PFSK-1 (cell line): ENCODE measurements around the gene ST3GAL5.

Experiments
- FOXP2 ChIP-seq: optimal IDR thresholded peaks from 2 replicates; pipeline ENCODE3; 2011; ENCODE audit warnings: borderline replicate concordance, control low read depth, inconsistent platforms; ENCODE audit not compliant: insufficient read depth; ENCODE audit errors: extremely low read length, extremely low read depth
- POLR2AphosphoS5 ChIP-seq: IDR thresholded peaks from 2 replicates; pipeline ENCODE4 v1.6.1; 2012; ENCODE audit warnings: low read depth, mild to moderate bottlenecking, control low read depth, low read length, moderate library complexity
- SIN3A ChIP-seq: IDR thresholded peaks from 2 replicates; pipeline ENCODE4 v1.6.1; 2012; ENCODE audit warnings: mild to moderate bottlenecking, low read length, moderate library complexity, borderline replicate concordance; ENCODE audit not compliant: insufficient read depth
- TAF1 ChIP-seq: IDR thresholded peaks from 2 replicates; pipeline ENCODE4 v1.6.1; 2012; ENCODE audit warnings: low read length, control low read depth, borderline replicate concordance; ENCODE audit not compliant: insufficient read depth
- TF ChIP-seq, protein P1 (sequence below), 2 experiments: IDR thresholded peaks; 2 replicates each; pipeline versions ENCODE4 v1.6.1 to v1.8.0; 2011 to 2012; ENCODE audit warnings: low read depth in 2 of 2, low read length in 2 of 2, control low read depth in 1 of 2, inconsistent platforms in 1 of 2, mild to moderate bottlenecking in 1 of 2, moderate library complexity in 1 of 2; ENCODE audit not compliant: insufficient read depth in 1 of 2

ST3GAL5 gene

DNA sequence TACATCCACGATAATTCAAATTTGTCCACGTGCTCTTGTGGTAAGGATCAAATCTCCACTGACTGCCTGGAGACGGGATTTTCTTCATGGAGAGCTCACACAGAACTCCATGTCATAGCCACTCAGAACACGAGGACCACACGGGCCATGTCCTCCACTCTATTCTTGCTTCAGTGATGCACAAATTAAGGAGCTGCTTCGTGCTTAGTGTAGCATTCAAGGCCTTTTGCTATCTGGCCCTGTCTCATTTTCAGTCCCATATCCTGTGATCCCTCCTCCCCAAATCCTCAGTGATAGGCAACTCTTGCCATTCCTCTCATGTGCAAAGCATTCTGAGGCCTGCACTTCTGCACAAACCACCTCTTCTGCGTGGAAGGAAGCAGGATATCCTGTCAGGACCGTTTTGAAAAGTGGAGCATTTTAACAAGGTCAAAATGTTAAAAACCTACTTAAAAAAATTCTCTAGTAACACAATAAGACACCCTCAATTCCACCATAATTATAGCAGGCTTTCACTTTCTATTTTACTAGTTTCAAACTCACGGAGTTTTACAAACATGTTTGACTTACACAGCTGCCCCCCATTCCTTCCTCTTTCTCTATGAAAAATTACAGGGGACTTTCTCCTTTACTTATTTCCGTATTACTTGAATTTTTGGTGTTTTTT lies 35.2 kb downstream of the ST3GAL5 start:
- TF ChIP-seq POLR2AphosphoS5 (no peak), SIN3A (no peak), FOXP2 (no peak), TAF1 (no peak)
- TF ChIP-seq, protein P1, sequence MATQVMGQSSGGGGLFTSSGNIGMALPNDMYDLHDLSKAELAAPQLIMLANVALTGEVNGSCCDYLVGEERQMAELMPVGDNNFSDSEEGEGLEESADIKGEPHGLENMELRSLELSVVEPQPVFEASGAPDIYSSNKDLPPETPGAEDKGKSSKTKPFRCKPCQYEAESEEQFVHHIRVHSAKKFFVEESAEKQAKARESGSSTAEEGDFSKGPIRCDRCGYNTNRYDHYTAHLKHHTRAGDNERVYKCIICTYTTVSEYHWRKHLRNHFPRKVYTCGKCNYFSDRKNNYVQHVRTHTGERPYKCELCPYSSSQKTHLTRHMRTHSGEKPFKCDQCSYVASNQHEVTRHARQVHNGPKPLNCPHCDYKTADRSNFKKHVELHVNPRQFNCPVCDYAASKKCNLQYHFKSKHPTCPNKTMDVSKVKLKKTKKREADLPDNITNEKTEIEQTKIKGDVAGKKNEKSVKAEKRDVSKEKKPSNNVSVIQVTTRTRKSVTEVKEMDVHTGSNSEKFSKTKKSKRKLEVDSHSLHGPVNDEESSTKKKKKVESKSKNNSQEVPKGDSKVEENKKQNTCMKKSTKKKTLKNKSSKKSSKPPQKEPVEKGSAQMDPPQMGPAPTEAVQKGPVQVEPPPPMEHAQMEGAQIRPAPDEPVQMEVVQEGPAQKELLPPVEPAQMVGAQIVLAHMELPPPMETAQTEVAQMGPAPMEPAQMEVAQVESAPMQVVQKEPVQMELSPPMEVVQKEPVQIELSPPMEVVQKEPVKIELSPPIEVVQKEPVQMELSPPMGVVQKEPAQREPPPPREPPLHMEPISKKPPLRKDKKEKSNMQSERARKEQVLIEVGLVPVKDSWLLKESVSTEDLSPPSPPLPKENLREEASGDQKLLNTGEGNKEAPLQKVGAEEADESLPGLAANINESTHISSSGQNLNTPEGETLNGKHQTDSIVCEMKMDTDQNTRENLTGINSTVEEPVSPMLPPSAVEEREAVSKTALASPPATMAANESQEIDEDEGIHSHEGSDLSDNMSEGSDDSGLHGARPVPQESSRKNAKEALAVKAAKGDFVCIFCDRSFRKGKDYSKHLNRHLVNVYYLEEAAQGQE (IDR thresholded peaks at IDR 0.05; ENCODE audit: insufficient read depth in 1 of 2, low read depth in 2 of 2, low read length in 2 of 2): no peak

DNA sequence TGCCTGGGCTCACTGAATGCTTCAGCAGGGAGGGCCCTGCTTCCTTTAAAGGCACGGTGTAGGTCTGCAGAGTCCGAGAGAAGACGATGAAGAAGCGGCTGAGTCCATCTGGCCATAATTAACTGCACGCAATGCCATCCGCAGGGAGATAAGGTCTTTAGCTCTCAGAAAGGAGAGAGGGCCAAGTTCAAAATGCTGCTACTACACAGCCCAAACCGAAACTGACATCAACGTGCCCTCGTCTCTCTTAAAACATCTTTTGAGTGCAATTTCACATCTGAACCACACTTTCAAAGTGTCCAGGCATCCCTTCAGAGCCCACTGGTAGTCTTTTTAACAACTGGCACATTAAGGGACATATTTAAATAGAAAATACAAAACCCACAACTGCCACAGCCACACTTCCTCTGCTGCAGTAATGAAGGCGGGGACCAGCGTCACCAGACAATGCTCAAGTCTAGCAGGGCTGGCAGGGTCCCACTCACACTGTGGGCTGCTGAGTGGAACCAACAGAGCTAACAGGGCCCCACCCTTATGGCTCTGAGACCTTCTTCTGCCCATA lies 35.8 kb downstream of the ST3GAL5 start:
- TF ChIP-seq FOXP2: no peak
- no peak for TF ChIP-seq TAF1
- TF ChIP-seq SIN3A: no peak
- no peak for TF ChIP-seq POLR2AphosphoS5
- TF ChIP-seq, protein P1 (IDR thresholded peaks at IDR 0.05; ENCODE audit: insufficient read depth in 1 of 2, low read depth in 2 of 2, low read length in 2 of 2): no peak

DNA sequence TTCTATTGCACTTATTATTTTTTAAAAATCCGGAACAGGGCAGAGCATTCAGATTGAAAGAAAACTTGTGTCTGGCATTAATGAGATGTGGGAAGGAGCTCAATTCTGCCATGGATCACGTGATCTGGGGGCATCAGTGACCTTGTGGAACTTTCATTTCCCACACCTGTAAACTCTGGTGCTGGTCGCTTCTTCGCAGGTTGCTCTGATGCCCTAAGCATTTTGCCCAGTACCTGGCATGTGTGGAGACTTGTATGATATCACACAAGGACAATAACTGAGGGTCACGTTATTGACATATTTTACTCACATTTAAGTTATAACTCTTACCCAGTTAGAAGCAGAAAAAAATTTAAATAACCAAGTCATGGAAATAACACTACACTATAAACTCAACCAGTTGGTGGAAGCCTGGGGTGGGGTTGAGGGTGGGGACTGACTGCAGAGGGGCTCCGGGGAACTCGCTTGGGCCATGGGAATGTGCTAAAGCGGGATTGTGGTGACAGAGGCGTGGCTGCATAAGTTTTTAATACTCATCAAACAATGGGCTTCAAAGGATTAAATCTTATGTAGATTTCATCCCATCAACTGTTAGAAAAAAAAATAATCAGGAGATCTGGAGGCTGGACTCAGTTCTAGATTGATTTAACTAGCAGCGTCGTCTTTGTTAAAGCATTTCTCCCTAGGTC lies 36.5 kb downstream of the ST3GAL5 start:
- TF ChIP-seq SIN3A: no peak
- TF ChIP-seq FOXP2: no peak
- no peak for TF ChIP-seq TAF1
- no peak for TF ChIP-seq POLR2AphosphoS5
- TF ChIP-seq, protein P1 (IDR thresholded peaks at IDR 0.05; ENCODE audit: insufficient read depth in 1 of 2, low read depth in 2 of 2, low read length in 2 of 2): no peak

DNA sequence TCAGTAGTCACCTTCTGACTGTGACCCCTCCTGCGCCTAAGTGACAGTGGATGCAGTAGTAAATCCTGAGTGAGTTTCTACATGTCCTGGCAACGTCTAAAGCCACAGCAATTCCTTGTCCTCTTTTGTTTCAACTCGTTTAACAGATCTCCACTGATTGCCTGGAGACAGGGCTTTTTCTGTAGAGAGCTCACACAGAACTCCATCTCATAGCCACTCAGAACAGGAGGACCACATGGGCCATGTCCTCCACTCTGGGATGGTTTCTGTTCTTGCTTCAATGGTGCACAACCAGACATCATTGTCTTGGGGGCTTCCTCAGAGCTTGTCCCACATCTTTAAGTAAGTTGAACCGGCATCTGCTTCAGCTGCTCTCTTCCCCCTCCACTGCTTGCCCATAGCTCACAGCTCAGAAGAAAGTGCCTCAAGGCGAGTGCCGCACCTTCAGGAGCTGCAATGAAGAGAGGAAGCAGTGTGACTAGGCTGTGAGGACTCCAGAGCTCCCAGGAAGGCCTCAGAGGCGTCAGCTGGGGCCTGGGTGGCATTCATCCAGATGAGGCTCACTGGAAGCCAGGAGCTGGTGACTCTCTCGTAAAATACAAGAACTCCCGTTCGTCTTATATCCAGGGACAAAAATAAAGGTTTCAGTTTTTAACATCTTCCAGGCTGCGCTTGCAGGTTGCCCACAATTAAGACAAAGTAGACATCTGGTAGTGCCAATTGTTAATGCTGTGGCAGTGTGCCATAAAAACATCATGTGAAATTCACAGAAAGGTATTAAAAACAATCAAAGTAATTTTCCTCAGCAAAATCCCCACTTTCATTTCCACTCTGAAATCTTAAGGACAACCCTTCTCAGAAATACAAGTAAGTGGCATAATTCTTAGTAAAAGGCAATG lies 37.3 kb downstream of the ST3GAL5 start:
- TF ChIP-seq SIN3A (no peak), TAF1 (no peak), POLR2AphosphoS5 (no peak), FOXP2 (no peak)
- TF ChIP-seq, protein P1 (IDR thresholded peaks at IDR 0.05; ENCODE audit: insufficient read depth in 1 of 2, low read depth in 2 of 2, low read length in 2 of 2): no peak
